Neural cell (in vitro differentiated cells): ENCODE measurements around the gene BAIAP2L1. TPM values are rescaled to one million over a fixed set of nuclear protein-coding genes. Genes with fewer than 3 reads are reported as not detected.
"Not testable (repeated sequence)": the region's sequence is repeated elsewhere in the genome, so short reads cannot be mapped to it uniquely, and the experiment has no call there.

Experiments used
- H2AFZ ChIP-seq: fragments of 200-600, 300-800 bp; sonication (generic), shearing (Covaris generic); 2 replicates; pipeline ENCODE4 v1.6.0; 2014; ENCODE audit warnings: low read depth, mild to moderate bottlenecking, antibody characterized with exemption, low read length, moderate library complexity
- H3F3A ChIP-seq: fragments of 200-600 bp; shearing (Covaris generic); 2 replicates; pipeline ENCODE4 v1.6.1; 2016; ENCODE audit warnings: mild to moderate bottlenecking, moderate library complexity, mixed read lengths, antibody characterized with exemption, low read length; ENCODE audit not compliant: insufficient read depth, poor library complexity, severe bottlenecking
- H3K27ac ChIP-seq: fragments of 200-600, 300-800 bp; sonication (generic), shearing (Covaris generic); 2 replicates; pipeline ENCODE4 v1.5.1; 2014; ENCODE audit warnings: mild to moderate bottlenecking, low read length, moderate library complexity
- H3K27me3 ChIP-seq: fragments of 300-800, 200-600 bp; sonication (generic), shearing (Covaris generic); 2 replicates; pipeline ENCODE4 v1.6.0; 2014; ENCODE audit warnings: mild to moderate bottlenecking, low read depth, low read length, moderate library complexity; ENCODE audit not compliant: insufficient read depth
- H3K36me3 ChIP-seq: fragments of 300-800, 200-600 bp; sonication (generic), shearing (Covaris generic); 2 replicates; pipeline ENCODE4 v1.5.1; 2014; ENCODE audit warnings: mild to moderate bottlenecking, antibody characterized with exemption, low read length, moderate library complexity; ENCODE audit not compliant: insufficient read depth
- H3K4me2 ChIP-seq: fragments of 300-800, 200-600 bp; sonication (generic), shearing (Covaris generic); 2 replicates; pipeline ENCODE4 v1.6.0; 2014; ENCODE audit warnings: mild to moderate bottlenecking, low read length
- H3K4me3 ChIP-seq: fragments of 300-800, 200-600 bp; sonication (generic), shearing (Covaris generic); 2 replicates; pipeline ENCODE4 v1.5.1; 2014; ENCODE audit warnings: mild to moderate bottlenecking, low read length, moderate library complexity
- H3K79me2 ChIP-seq: fragments of 200-600 bp; shearing (Covaris generic); replicated peaks from 2 replicates; pipeline ENCODE4 v1.6.0; 2014; ENCODE audit warnings: mild to moderate bottlenecking, low read length, moderate library complexity; ENCODE audit not compliant: insufficient read depth
- H3K9ac ChIP-seq: fragments of 300-800, 200-600 bp; sonication (generic), shearing (Covaris generic); 2 replicates; pipeline ENCODE4 v1.6.1; 2016; ENCODE audit warnings: mild to moderate bottlenecking, low read length, mixed read lengths
- H3K9me2 ChIP-seq: fragments of 200-600 bp; shearing (Covaris generic); 2 replicates; pipeline ENCODE4 v1.6.1; 2016; ENCODE audit warnings: mild to moderate bottlenecking, low read length, mixed read lengths; ENCODE audit not compliant: insufficient read depth
- H3K9me3 ChIP-seq: fragments of 200-600, 300-800 bp; sonication (generic), shearing (Covaris generic); 2 replicates; pipeline ENCODE4 v1.6.1; 2016; ENCODE audit warnings: mild to moderate bottlenecking, mixed run types, low read length, moderate library complexity, mixed read lengths
- H4K20me1 ChIP-seq: fragments of 200-600 bp; shearing (Covaris generic); 2 replicates; pipeline ENCODE4 v1.6.1; 2016; ENCODE audit warnings: mild to moderate bottlenecking, mixed run types; ENCODE audit not compliant: insufficient read depth
- CTCF ChIP-seq: fragments of 450-650 bp; IDR thresholded peaks from 2 replicates; pipeline ENCODE4 v1.5.1; 2014; ENCODE audit warnings: antibody characterized with exemption, mild to moderate bottlenecking, moderate library complexity; ENCODE audit not compliant: poor library complexity, severe bottlenecking
- EP300 ChIP-seq: fragments of 450-650 bp; conservative IDR thresholded peaks from 2 replicates; pipeline ENCODE4 v1.6.1; 2014; ENCODE audit warnings: antibody characterized with exemption, mild to moderate bottlenecking, moderate library complexity; ENCODE audit not compliant: poor library complexity, severe bottlenecking
- EZH2 ChIP-seq: fragments of 200-600, 300-800 bp; shearing (Covaris generic), sonication (generic); IDR thresholded peaks from 2 replicates; pipeline ENCODE4 v1.6.1; 2014; ENCODE audit warnings: antibody characterized with exemption, low read length, borderline replicate concordance, mild to moderate bottlenecking; ENCODE audit not compliant: insufficient read depth, poor library complexity, severe bottlenecking
- MXI1 ChIP-seq: fragments of 450-650 bp; conservative IDR thresholded peaks from 2 replicates; pipeline ENCODE4 v1.6.1; 2014; ENCODE audit warnings: antibody characterized with exemption, mild to moderate bottlenecking; ENCODE audit not compliant: poor library complexity, severe bottlenecking
- POLR2AphosphoS5 ChIP-seq: IDR thresholded peaks from 2 replicates; pipeline ENCODE4 v1.6.1; 2012
- RAD21 ChIP-seq: fragments of 450-650 bp; conservative IDR thresholded peaks from 2 replicates; pipeline ENCODE4 v1.6.1; 2014; ENCODE audit warnings: antibody characterized with exemption, mild to moderate bottlenecking, moderate library complexity
- REST ChIP-seq: IDR thresholded peaks from 2 replicates; pipeline ENCODE4 v1.6.1; 2012; ENCODE audit warnings: borderline replicate concordance
- SMC3 ChIP-seq: fragments of 450-650 bp; conservative IDR thresholded peaks from 2 replicates; pipeline ENCODE4 v1.6.1; 2014; ENCODE audit warnings: antibody characterized with exemption, mild to moderate bottlenecking, moderate library complexity; ENCODE audit not compliant: poor library complexity
- TAF1 ChIP-seq: IDR thresholded peaks from 2 replicates; pipeline ENCODE4 v1.6.1; 2012; ENCODE audit warnings: low read depth
- polyA plus RNA-seq: library from polyadenylated mRNA; depleted of rRNA; stranded (reverse); fragments of >200 nt; gene quantifications from 2 replicates; pipeline ENCODE4 v1.2.3, GENCODE V29; 2014

The BAIAP2L1 gene
- polyA plus RNA-seq, 1 donor from 2014 or later: not detected

- Histone ChIP-seq H3K79me2 (no peaks in the 10 kb centered on the region), H4K20me1 (no peaks in the 10 kb centered on the region), H3K9ac (no peak overlapping the region), H3K36me3 (no peaks in the 10 kb centered on the region), H3K4me3 (no peak overlapping the region), H2AFZ (no peak overlapping the region), H3F3A (no peaks in the 10 kb centered on the region), H3K27ac (no peak overlapping the region), H3K9me3 (no peaks in the 10 kb centered on the region), H3K27me3 (no peaks in the 10 kb centered on the region), H3K9me2 (no peaks in the 10 kb centered on the region), H3K4me2 (no peak overlapping the region)
- TF ChIP-seq EP300: no peak
- TF ChIP-seq POLR2AphosphoS5: no peak
- no peak for TF ChIP-seq MXI1
- no peak for TF ChIP-seq RAD21
- TF ChIP-seq REST: no peak
- TF ChIP-seq SMC3: no peak
- no peak for TF ChIP-seq EZH2
- TF ChIP-seq CTCF: no peak
- no peak for TF ChIP-seq TAF1
Observed at GRCh38 chr7:98387131-98387530, 13.8 kb downstream of the BAIAP2L1 start.

GRCh38 chr7:98385532-98385931, 15.4 kb downstream of the BAIAP2L1 start:
- H3K9me2 ChIP-seq, H3K4me3 ChIP-seq, H3K9ac ChIP-seq, H3K27ac ChIP-seq, H3K9me3 ChIP-seq, H3K27me3 ChIP-seq, H3K79me2 ChIP-seq, H3F3A ChIP-seq, H2AFZ ChIP-seq, H3K36me3 ChIP-seq, H4K20me1 ChIP-seq, H3K4me2 ChIP-seq: not testable (repeated sequence)

- no peaks in the 10 kb centered on the region for H3K36me3 ChIP-seq
- H2AFZ ChIP-seq: no peak overlapping the region
- H3F3A ChIP-seq: no peaks in the 10 kb centered on the region
- H3K27me3 ChIP-seq: no peaks in the 10 kb centered on the region
- H3K9me3 ChIP-seq: no peaks in the 10 kb centered on the region
- no peak overlapping the region for H3K9ac ChIP-seq
- no peak overlapping the region for H3K4me3 ChIP-seq
- no peaks in the 10 kb centered on the region for H3K79me2 ChIP-seq
- no peaks in the 10 kb centered on the region for H3K9me2 ChIP-seq
- TF ChIP-seq EP300 (no peak), EZH2 (no peak), RAD21 (no peak), SMC3 (no peak), MXI1 (no peak)
- no peak overlapping the region for H3K4me2 ChIP-seq
- no peak overlapping the region for H3K27ac ChIP-seq
- H4K20me1 ChIP-seq: no peaks in the 10 kb centered on the region
Observed at GRCh38 chr7:98378210-98378819, 22.6 kb downstream of the BAIAP2L1 start.
